RWPE2 (cell line): ENCODE data around the gene LSM14A.
"Not testable (repeated sequence)": the region's sequence is repeated elsewhere in the genome, so short reads cannot be mapped to it uniquely, and the experiment has no call there.

Experiments used
- ATAC-seq: fragments of 200-7000 bp; cut with Tn5 transposase; 3 replicates; pipeline ENCODE4 v1.9.1; 2021; ENCODE audit warnings: low read depth
- DNase-seq: peaks from one replicate; pipeline ENCODE4 v3.0.0-alpha.2; 2020; ENCODE audit warnings: low spot score
- H3K27ac ChIP-seq: fragments of 450-650 bp; 2 replicates; pipeline ENCODE4 v1.5.1; 2017; ENCODE audit warnings: mild to moderate bottlenecking; ENCODE audit not compliant: poor library complexity, severe bottlenecking
- H3K27me3 ChIP-seq: fragments of 250-450 bp; sonication (Bioruptor Pico); 2 replicates; pipeline ENCODE4 v1.5.1; 2021; ENCODE audit warnings: mild to moderate bottlenecking, moderate library complexity; ENCODE audit not compliant: insufficient read depth, poor library complexity, severe bottlenecking
- H3K36me3 ChIP-seq: fragments of 250-450 bp; sonication (Bioruptor Pico); 2 replicates; pipeline ENCODE4 v1.5.1; 2020; ENCODE audit warnings: low read depth, mild to moderate bottlenecking, moderate library complexity
- H3K4me1 ChIP-seq: fragments of 250-450 bp; sonication (Bioruptor Pico); 2 replicates; pipeline ENCODE4 v1.5.1; 2021; ENCODE audit warnings: mild to moderate bottlenecking, moderate library complexity; ENCODE audit not compliant: insufficient read depth, poor library complexity, severe bottlenecking
- H3K4me3 ChIP-seq: fragments of 250-450 bp; sonication (Bioruptor Pico); 2 replicates; pipeline ENCODE4 v1.5.1; 2021; ENCODE audit warnings: mild to moderate bottlenecking, moderate library complexity; ENCODE audit not compliant: severe bottlenecking
- H3K9me3 ChIP-seq: fragments of 250-450 bp; sonication (Bioruptor Pico); 2 replicates; pipeline ENCODE4 v1.5.1; 2021; ENCODE audit warnings: mild to moderate bottlenecking, moderate library complexity; ENCODE audit not compliant: severe bottlenecking
- CTCF ChIP-seq: fragments of 450-650 bp; IDR thresholded peaks from one replicate; pipeline ENCODE4 v1.5.1; 2017; ENCODE audit warnings: mild to moderate bottlenecking, moderate library complexity; ENCODE audit not compliant: poor library complexity, severe bottlenecking

LSM14A gene

DNA sequence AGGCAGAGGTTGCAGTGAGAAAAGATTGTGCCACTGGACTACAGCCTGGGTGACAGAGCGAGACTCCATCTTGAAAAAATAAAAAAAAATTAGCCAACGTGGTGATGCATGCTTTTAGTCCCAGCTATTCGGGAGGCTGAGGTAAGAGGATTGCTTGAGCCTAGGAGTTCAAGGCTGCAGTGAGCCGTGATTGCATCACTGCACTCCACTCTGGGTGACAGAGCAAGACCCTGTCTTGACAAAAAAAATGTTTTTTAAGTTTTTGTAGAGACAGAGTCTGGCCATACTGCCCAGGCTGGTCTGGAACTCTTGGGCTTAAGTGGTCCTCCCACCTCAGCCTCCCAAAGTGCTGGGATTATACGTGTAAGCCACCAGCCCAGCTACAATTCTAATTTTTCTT is 22.4 kb upstream of the LSM14A start:
- no peaks in the 10 kb centered on the region for H3K27me3 ChIP-seq

GRCh38 chr19:34150558-34150957 is 21.7 kb upstream of the LSM14A start:
- Histone ChIP-seq H3K27me3 (no peaks in the 10 kb centered on the region), H3K27ac (no peak overlapping the region), H3K9me3 (no peaks in the 10 kb centered on the region), H3K36me3 (no peaks in the 10 kb centered on the region), H3K4me3 (no peak overlapping the region), H3K4me1 (no peaks in the 10 kb centered on the region)
- TF ChIP-seq CTCF = no peak
- ATAC-seq = no peak
- no peak for DNase-seq

More for the DNA sequence above, 22.4 kb upstream of the LSM14A start:
- Histone ChIP-seq H3K27ac (no peak overlapping the region), H3K4me1 (no peaks in the 10 kb centered on the region), H3K36me3 (no peaks in the 10 kb centered on the region), H3K4me3 (no peak overlapping the region), H3K9me3 (no peaks in the 10 kb centered on the region)
- ATAC-seq = no peak
- DNase-seq = no peak
- no peak for TF ChIP-seq CTCF

- Histone ChIP-seq H3K4me1 (no peaks in the 10 kb centered on the region), H3K27me3 (no peaks in the 10 kb centered on the region), H3K27ac (no peak overlapping the region), H3K36me3 (no peaks in the 10 kb centered on the region), H3K4me3 (no peak overlapping the region), H3K9me3 (no peaks in the 10 kb centered on the region)
- ATAC-seq (no peak), DNase-seq (no peak)
- TF ChIP-seq CTCF = no peak
These were observed 20.9 kb upstream of the LSM14A start for GRCh38 chr19:34151439-34151838.

GRCh38 chr19:34154401-34154800 is 17.9 kb upstream of the LSM14A start:
- no peaks in the 10 kb centered on the region for H3K4me1 ChIP-seq
- H3K27me3 ChIP-seq = no peaks in the 10 kb centered on the region
- no peak overlapping the region for H3K4me3 ChIP-seq
- no peak for TF ChIP-seq CTCF
- ATAC-seq (no peak), DNase-seq (no peak)
- H3K9me3 ChIP-seq = no peaks in the 10 kb centered on the region
- no peaks in the 10 kb centered on the region for H3K36me3 ChIP-seq
- H3K27ac ChIP-seq = no peak overlapping the region

GRCh38 chr19:34155686-34156085 is 16.6 kb upstream of the LSM14A start:
- Histone ChIP-seq H3K4me1 (no peaks in the 10 kb centered on the region), H3K4me3 (no peak overlapping the region), H3K27ac (no peak overlapping the region), H3K9me3 (no peaks in the 10 kb centered on the region), H3K27me3 (no peaks in the 10 kb centered on the region), H3K36me3 (no peaks in the 10 kb centered on the region)
- DNase-seq (no peak), ATAC-seq (no peak)
- no peak for TF ChIP-seq CTCF

DNA sequence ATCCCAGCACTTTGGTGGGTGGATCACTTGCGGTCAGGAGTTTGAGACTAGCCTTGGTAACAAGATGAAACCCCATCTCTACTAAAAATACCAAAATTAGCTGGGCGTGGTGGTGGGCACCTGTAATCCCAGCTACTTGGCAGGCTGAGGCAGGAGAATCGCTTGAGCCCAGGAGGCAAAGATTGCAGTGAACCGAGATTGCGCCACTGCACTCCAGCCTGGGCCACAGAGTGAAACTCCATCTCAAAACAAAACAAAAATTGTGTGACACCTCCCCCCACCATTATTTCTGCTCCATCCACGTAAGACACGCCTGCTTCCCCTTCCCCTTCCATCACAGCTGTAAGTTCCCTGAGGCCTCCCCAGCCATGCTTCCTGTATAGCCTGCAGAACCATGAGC is 13.3 kb upstream of the LSM14A start:
- not testable (repeated sequence) for ATAC-seq

DNA sequence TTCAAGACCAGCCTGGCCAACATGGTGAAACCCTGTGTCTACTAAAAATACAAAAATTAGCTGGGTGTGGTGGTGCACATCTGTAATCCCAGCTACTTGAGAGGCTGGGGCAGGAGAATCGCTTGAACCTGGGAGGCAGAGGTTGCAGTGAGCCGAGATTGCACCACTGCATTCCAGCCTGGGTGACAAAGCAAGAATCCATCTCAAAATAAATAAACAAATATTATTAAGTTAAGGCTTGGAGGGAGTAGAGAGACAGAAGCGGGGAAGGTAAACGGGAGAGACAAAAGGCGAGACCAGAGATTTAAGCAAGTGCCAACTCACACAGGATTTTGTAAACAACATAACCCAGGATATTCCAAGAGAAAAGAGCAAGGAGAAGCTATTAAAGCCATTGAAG is 12.8 kb upstream of the LSM14A start:
- not testable (repeated sequence) for ATAC-seq, H3K27ac ChIP-seq, H3K27me3 ChIP-seq, H3K9me3 ChIP-seq, H3K36me3 ChIP-seq, H3K4me1 ChIP-seq, DNase-seq, H3K4me3 ChIP-seq

More for the DNA sequence above, 13.3 kb upstream of the LSM14A start:
- not testable (repeated sequence) for H3K9me3 ChIP-seq, DNase-seq, H3K27me3 ChIP-seq, H3K4me1 ChIP-seq, H3K4me3 ChIP-seq, H3K36me3 ChIP-seq, H3K27ac ChIP-seq

GRCh38 chr19:34161902-34162301 is 10.4 kb upstream of the LSM14A start:
- H3K4me1 ChIP-seq, DNase-seq, H3K36me3 ChIP-seq, ATAC-seq, H3K27me3 ChIP-seq, H3K4me3 ChIP-seq, H3K27ac ChIP-seq, H3K9me3 ChIP-seq: not testable (repeated sequence)
